ENCODE data around the gene GNPTG.

GNPTG gene

GRCh38 chr16:1375741-1376410, 24.1 kb downstream of the GNPTG start:
- DNase-seq: no peak

GRCh38 chr16:1377406-1378010, 25.8 kb downstream of the GNPTG start:
- DNase-seq: no peak

DNA sequence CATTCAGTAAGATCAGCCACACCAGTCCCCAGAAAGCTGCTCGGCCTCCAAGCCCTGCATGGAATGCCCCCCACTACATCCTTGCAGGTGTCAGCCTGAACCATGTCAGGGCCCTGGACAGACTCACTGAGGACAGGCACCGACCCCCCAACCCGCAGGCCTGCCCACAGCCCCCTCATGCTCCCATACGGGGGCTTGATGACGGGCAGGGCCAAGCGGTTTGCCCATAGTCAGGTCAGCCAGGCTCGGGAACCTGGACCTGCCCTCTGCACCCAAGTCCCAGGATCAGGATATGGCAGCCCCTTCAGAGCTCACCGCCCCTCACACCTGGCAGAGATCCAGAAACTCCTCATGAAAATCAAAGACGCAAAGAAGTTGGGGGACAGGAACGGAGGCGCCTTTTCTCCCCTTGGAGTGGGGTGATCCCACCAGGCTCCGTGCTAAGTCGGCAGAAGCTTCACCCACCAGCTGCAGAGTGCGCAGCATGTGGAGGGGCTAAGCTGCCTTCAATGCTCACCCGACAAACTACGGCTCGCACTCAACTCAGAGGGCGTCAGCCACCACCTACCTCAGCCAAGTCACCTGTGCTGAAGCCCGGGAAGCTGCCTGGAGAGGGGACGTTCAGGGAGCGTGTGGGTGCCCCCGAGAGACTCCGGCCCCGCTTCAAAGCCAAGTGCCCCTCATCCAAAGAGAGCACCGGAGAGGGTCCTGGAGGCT, 26.5 kb downstream of the GNPTG start:
- no peak for DNase-seq

DNA sequence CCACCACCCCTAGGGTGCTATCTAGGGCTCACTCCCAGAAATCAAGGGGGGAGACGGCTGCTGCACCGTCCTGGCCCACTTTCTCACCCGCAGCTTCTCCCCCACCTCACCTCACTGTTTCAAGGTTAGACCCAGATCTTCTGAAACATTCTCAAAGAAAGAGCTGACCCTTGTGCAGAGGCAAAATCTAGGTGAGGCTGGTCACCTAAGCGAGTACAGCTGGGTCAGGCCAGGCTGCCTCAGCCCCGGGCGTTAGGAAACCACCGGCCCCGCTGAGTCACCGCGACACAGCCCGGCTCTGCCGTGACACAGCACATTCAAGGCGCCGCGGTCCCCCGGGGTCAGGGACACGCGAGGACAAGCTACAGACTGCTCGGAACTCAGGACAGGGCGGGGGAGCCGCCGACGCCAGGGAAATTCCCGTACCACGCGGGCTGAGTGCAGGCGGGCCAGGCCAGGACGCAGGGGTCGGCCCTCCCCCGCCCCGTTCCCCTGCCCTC, 27.1 kb downstream of the GNPTG start:
- DNase-seq: peak in 4 of 6 experiments; percentile 28 to 40 (median 36)

DNA sequence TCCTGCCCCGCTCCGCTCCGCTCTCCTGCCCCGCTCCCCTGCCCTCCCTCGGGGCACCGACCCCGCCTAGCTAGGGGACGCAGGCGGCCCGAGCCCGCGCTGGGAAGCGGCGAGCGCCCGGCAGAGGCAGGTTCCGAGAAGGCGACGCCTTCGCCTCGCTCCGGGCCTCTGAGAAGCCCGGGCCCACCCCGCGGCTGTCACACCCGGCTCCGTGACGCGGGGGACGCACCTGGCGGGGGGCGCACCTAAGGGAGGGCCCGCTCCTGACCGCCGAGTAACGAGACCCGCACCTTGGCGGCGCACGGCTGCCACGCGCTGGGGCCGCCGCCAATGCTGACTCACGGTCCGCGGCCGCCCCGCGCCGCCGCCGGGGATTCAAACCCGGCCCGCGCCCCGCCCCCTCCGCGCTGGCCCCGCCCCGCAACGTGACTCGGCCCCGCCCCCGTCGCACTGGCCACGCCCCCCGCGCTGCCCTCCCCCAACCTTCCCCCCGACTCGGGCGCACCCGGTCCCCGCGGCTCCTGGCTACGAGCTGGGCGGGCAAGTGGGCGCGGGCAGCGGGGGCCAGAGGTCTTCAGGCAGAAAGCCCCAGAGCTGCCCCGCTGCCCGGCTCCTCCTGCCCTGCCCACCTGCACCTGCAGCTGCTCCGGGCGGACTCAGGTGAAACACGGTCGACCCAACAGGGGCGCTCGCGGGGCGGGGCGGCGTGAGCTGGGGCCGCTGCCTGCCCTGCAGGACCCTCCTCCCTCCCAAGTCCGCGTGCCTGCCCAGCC, 27.8 kb downstream of the GNPTG start:
- peak; percentile 23 to 65 (median 58) for DNase-seq

GRCh38 chr16:1380195-1380594, 28.5 kb downstream of the GNPTG start:
- no peak for DNase-seq

DNA sequence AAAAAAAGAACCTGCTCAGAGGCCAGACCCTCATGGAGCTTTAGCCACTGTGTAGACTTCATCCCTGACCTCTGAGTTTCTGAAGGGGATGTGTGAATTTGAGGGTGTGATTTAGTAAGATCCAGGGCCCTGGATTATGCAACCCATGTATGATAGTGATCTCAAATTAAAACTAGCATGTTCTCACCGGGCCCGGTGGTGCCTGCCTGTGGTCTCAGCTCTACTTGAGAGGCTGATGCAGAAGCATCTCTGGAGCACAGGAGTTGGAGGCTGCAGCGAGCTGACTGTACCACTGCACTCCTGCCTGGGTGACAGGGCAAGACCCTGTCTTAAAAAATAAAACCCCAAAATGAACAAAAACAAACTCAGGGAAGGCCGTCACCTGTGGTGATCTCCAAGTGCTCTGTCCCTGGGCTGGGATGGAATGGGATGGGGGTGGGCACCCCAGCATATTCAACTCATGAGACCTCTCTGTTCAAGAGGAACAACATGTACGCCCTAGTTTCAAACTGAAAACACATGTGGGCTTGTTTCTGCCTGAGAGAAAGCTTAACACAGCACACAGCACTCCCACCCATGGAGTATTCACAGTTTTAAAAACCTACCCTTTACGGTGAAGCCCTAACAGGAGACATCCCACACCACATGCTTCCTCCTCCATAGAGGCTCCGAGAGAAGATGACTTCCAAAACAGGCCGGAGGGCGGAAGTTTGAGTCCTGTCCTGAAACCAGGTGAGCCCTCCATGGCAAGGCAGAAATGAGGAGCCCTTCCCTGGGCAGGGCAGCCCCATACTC, 30.1 kb downstream of the GNPTG start:
- DNase-seq: no peak

DNA sequence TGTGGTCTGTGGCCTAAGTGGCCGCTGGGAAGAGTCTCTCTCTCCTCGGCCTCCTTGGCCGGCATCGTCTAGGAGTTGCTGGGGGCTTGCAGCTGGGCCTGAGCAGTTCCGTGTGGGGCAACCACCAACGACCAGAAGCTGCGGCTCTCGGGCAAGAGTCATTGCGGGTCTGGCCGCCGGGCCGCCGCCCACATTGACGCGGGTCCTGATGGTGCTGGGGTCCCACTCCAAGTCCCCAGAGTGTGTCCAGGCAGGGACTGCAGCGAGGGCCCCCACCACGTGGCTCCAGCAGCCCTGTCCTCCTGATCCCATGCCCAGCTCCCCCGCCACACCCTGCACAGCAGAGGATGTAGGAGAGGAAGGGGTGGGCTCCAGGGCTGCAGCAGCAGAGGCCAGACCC, 31.8 kb downstream of the GNPTG start:
- no peak for DNase-seq

GRCh38 chr16:1385232-1385631, 33.5 kb downstream of the GNPTG start:
- DNase-seq: no peak

DNA sequence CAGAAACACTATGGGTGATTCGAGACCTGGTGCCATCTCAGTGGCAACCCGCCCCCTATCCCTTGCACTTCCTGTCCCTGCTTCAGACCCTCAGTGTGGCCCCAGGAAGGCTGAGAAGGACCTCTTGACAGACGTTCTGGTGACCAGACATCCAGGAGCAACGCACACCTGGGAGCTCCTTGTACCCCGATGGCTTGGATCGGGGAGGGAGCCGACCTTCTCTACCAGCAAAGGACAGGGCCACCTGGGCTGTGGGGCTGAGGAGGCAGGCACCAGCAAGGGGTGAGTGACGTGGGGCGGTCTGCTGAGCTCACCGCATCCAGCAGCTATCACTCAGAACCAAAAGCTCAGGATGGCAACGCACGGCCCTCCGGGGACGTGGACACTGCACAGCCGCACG, 35.6 kb downstream of the GNPTG start:
- no peak for DNase-seq

GRCh38 chr16:1389762-1390161, 38.0 kb downstream of the GNPTG start:
- no peak for DNase-seq

DNA sequence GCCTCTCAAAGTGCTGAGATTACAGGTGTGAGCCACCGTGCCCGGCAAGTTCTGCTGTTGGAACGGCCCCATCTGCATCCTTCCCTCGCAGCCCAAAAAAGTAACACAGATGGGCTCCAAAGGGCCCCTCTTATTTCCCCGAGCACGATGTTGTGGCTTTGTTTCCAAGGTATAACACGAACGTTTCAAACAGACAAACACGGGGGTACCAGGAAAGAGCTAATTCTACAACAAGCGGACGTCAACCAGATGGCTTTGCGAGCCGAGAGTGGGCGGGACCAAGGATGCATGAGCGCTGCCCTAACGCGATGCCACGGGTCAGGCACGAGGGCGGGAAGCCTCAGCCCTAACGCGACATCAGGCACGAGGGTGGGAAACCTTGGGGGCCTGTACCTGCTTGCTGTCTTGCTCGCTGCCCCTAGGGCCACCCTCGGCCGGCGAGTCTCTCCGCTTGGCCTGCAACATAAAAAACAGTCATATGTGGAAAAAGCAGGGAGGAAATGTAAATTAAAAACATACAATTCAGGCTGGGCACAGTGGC, 38.6 kb downstream of the GNPTG start:
- DNase-seq: no peak

DNA sequence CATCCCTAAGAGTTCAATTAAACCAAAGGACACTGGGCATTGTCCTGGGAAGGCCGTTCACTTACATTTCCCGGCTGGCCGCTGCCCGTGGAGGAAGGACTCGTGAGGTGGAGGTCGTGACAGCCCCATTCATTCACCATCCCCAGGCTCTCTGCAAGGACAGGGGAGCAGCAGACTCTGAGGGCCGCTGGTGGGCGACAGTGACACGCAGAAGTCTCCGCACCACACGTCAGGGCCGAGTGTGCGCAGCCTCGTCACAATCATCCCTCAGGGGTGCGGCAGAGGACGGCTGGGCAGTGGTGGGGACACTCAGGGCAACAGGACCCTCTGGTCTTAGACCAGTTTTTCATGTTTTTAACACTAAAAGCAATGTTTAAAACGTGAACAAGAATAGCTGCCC, 41.1 kb downstream of the GNPTG start:
- DNase-seq: no peak

GRCh38 chr16:1393613-1394176, 42.0 kb downstream of the GNPTG start:
- DNase-seq: no peak

GRCh38 chr16:1394367-1394951, 42.7 kb downstream of the GNPTG start:
- no peak for DNase-seq

DNA sequence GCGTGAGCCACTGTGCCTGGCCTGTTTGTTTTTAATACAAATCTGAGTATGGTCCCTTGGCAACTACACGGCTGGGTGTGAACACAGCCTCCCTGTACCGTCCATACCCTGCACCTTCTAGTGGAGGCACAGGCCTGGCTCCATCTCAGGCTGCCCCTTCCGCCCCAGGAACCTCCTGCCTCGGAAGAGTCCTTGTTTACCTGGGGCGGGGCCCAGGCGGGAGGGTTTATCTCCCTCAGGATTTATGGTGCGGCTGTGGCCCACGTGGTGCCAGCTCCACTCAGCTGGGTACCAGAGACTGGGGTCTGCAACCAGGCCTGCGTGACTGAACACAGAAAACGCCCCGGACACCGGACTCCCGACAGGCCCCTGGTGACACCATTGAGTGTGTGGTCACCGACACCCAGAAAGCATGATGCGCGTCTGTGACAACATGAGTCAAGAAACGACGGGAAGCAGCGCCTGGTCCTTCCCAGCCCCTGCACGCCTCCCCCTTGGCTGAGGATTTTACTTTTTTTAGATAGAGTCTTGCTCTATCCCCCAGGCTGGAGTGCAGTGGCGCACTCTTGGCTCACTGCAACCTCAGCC, 43.8 kb downstream of the GNPTG start:
- DNase-seq: no peak

DNA sequence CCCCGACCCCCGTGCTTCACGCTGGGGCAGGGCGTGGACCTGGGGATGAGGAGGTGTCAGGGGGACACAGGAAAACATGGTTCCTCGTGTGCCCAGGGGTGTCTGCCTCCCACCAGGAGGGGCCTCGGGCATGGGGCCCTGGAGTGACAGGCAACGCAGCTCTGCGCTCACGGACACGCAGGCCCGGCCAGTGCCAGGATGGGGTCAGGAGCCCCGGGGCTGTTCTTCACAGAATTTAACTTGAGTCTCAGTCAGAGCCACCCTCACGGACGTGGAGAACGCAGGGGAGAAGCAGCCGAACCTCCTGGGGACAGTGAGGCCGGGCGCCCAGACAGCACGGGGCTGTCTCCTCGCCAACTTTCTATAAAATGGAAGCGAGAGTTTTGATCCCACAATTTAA, 46.0 kb downstream of the GNPTG start:
- DNase-seq: no peak

GRCh38 chr16:1398351-1398750, 46.6 kb downstream of the GNPTG start:
- no peak for DNase-seq

DNA sequence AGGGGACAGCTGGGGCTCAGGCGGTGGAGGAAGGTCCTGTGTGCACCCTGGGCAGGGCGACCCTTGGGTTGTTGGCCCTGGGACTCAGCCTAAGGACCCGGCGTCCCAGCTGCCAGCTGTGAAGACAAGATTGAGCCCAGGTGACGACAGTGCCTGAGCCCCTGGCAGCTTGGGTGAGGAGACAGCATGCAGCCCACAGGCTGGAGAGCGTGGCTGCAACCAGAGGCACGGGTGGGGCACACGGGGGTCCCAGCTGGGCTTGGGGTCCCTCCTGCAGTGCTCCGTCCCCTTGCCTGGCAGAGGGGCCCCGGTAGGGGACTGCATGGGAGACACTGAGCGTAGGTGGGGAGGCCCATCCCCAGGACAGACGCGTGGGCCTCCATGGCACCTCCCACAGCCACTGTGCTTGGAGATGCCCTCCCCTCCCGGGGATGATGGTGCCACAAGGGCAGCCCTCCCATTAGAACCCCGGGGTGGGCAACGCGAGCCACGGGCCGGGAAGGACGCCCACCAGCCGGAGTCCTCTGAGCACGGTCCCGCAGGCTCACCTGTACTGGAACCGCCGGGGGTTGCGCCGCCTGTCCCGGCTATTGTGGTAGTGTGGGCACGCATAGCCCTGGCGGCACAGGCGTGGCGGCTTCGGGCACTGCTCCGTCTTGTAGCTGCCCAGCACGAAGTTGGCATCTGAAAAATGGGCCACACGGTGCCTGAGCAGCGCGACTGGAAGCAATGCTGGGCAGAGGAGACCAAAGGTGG, 47.3 kb downstream of the GNPTG start:
- DNase-seq: no peak

DNA sequence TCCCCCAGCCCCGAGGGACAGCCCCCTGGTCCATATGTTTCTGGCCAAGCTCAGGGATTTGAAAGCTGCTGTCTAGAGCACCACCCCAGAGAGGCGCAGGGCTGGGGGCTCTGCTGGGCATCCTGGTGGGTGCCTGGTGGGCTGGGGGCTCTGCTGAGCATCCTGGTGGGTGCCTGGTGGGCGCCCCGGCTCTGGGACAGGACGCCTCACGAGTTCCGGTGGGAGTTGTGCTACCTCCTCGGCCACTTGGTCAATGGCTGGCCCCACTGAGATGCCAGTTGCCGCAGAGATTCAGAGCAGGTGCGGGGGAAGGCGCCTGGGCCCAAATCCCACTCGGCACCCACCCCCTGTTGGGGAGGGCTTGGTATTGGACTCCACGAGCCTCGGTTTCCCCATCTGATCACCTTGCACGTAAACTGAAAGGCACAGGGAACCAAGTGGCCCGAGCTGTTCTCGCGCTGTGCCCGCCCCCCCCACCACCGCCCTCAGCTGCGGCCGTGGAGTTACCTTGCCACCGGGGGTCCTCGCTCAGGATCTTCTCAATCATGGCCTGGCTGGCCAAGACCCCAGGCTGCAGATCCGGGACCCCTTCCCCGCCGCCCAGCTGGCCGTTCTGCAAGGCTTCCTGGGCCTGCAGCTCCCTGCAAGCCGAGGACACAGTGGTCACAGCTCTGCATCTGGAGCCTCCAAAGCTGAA, 49.5 kb downstream of the GNPTG start:
- no peak for DNase-seq

Measured in stimulated activated naive CD4-positive, alpha-beta T cell (primary cell).